OCI-LY3 (cell line): Measurements from ENCODE around the gene C4BPB.

Experiments used
- EZH2phosphoT487 ChIP-seq: fragments of 200-600 bp; shearing (Covaris generic); IDR thresholded peaks from 2 replicates; pipeline ENCODE4 v1.6.1; 2018; ENCODE audit warnings: antibody characterized with exemption, mixed run types, low read depth
- TF ChIP-seq, protein P1 (sequence below): fragments of 200-600, 300-600 bp; sonication (generic); IDR thresholded peaks from 2 replicates; pipeline ENCODE4 v1.5.1; 2014; ENCODE audit warnings: antibody characterized with exemption, low read length, low read depth

DNA sequence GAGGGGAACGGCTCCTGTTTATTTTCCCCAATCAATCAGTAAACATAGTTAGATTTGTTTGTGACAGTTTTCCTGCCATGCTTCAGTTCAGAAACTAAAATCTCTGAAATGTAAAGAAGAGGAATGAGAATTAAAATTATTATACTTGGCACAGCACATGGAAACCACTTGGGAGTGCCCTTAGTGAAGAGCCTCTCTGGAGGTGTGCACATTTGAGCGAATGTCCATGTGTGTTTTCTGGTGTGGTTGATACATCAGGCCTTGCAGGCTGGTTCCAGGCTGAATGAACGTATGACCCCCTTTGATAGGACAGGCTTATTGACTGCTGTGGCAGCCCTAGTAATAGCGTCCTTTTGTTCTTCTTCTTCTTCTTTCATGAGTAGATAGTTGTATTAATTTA, 42.5 kb downstream of the C4BPB start:
- TF ChIP-seq, protein P1, sequence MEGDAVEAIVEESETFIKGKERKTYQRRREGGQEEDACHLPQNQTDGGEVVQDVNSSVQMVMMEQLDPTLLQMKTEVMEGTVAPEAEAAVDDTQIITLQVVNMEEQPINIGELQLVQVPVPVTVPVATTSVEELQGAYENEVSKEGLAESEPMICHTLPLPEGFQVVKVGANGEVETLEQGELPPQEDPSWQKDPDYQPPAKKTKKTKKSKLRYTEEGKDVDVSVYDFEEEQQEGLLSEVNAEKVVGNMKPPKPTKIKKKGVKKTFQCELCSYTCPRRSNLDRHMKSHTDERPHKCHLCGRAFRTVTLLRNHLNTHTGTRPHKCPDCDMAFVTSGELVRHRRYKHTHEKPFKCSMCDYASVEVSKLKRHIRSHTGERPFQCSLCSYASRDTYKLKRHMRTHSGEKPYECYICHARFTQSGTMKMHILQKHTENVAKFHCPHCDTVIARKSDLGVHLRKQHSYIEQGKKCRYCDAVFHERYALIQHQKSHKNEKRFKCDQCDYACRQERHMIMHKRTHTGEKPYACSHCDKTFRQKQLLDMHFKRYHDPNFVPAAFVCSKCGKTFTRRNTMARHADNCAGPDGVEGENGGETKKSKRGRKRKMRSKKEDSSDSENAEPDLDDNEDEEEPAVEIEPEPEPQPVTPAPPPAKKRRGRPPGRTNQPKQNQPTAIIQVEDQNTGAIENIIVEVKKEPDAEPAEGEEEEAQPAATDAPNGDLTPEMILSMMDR, result no peak
- no peak for TF ChIP-seq EZH2phosphoT487
